HepG2 (cell line): Measurements from ENCODE around the gene TEX14. TPM values are rescaled to one million over a fixed set of nuclear protein-coding genes. Genes with fewer than 3 reads are reported as not detected.

Source experiments
- CBFB ChIP-seq: sonication (generic); formaldehyde crosslinking; IDR thresholded peaks from 2 replicates; pipeline ENCODE4 v1.4.0; 2020; ENCODE audit warnings: missing genetic modification reagents
- CREB1 ChIP-seq, 2 experiments: fragments of 450-650 bp in 1 of 2; IDR thresholded peaks; 2 replicates each; pipeline ENCODE4 v1.6.1; 2016 to 2017; ENCODE audit warnings: control low read depth in 1 of 2, mild to moderate bottlenecking in 1 of 2, missing compliant biosample characterization in 1 of 2, missing genetic modification characterization in 1 of 2
- CSRNP1 ChIP-seq: sonication (generic); formaldehyde crosslinking; IDR thresholded peaks from 2 replicates; pipeline ENCODE4 v1.8.1; 2023; ENCODE audit warnings: mild to moderate bottlenecking, missing genetic modification reagents
- HNF4A ChIP-seq: sonication (generic); formaldehyde crosslinking; IDR thresholded peaks from 2 replicates; pipeline ENCODE4 v1.4.0; 2020; ENCODE audit warnings: missing genetic modification reagents
- JUN ChIP-seq: sonication (generic); formaldehyde crosslinking; IDR thresholded peaks from 2 replicates; pipeline ENCODE4 v1.4.0; 2020; ENCODE audit warnings: mild to moderate bottlenecking, missing genetic modification reagents
- NFE2L2 ChIP-seq: fragments of 150-350 bp; IDR thresholded peaks from 2 replicates; pipeline ENCODE4 v1.6.1; 2014; ENCODE audit warnings: low read length
- NFKB2 ChIP-seq: sonication (generic); formaldehyde crosslinking; IDR thresholded peaks from 2 replicates; pipeline ENCODE4 v1.4.0; 2020; ENCODE audit warnings: missing genetic modification reagents, borderline replicate concordance
- NRL ChIP-seq: sonication (generic); formaldehyde crosslinking; IDR thresholded peaks from 2 replicates; pipeline ENCODE4 v1.5.0; 2020; ENCODE audit warnings: missing genetic modification reagents, mild to moderate bottlenecking, moderate library complexity, borderline replicate concordance
- RARG ChIP-seq: sonication (generic); formaldehyde crosslinking; IDR thresholded peaks from 2 replicates; pipeline ENCODE4 v1.4.0; 2020; ENCODE audit warnings: low read depth, mild to moderate bottlenecking, missing genetic modification reagents
- STAG1 ChIP-seq: sonication (generic); formaldehyde crosslinking; IDR thresholded peaks from 2 replicates; pipeline ENCODE4 v1.4.0; 2020; ENCODE audit warnings: missing genetic modification reagents
- TBP ChIP-seq: sonication (generic); formaldehyde crosslinking; IDR thresholded peaks from 2 replicates; pipeline ENCODE4 v1.5.0; 2020; ENCODE audit warnings: missing genetic modification reagents
- TBX2 ChIP-seq: sonication (generic); formaldehyde crosslinking; IDR thresholded peaks from 2 replicates; pipeline ENCODE4 v1.5.0; 2020; ENCODE audit warnings: missing genetic modification reagents, mild to moderate bottlenecking, borderline replicate concordance
- TEAD3 ChIP-seq: optimal IDR thresholded peaks from 2 replicates; pipeline ENCODE3; 2016; ENCODE audit warnings: borderline replicate concordance
- ZFP41 ChIP-seq: sonication (generic); formaldehyde crosslinking; IDR thresholded peaks from 2 replicates; pipeline ENCODE4 v1.4.0; 2020; ENCODE audit warnings: mild to moderate bottlenecking, missing genetic modification reagents, borderline replicate concordance
- ZKSCAN8 ChIP-seq: IDR thresholded peaks from 2 replicates; pipeline ENCODE4 v1.6.1; 2016; ENCODE audit warnings: borderline replicate concordance, missing genetic modification reagents, missing compliant biosample characterization
- ZNF12 ChIP-seq: sonication (generic); formaldehyde crosslinking; IDR thresholded peaks from 2 replicates; pipeline ENCODE4 v1.5.0; 2020; ENCODE audit warnings: missing genetic modification reagents
- ZNF160 ChIP-seq: sonication (generic); formaldehyde crosslinking; IDR thresholded peaks from 2 replicates; pipeline ENCODE4 v1.8.0; 2022; ENCODE audit warnings: mild to moderate bottlenecking, inconsistent platforms, missing genetic modification reagents
- ZNF225 ChIP-seq: sonication (generic); formaldehyde crosslinking; IDR thresholded peaks from 2 replicates; pipeline ENCODE4 v1.4.0; 2020; ENCODE audit warnings: mild to moderate bottlenecking, missing genetic modification reagents
- ZNF382 ChIP-seq: sonication (generic); formaldehyde crosslinking; IDR thresholded peaks from 2 replicates; pipeline ENCODE4 v1.5.0; 2020; ENCODE audit warnings: missing genetic modification reagents, mild to moderate bottlenecking, borderline replicate concordance
- ZNF510 ChIP-seq: sonication (generic); formaldehyde crosslinking; IDR thresholded peaks from 2 replicates; pipeline ENCODE4 v1.4.0; 2020; ENCODE audit warnings: low read depth, mild to moderate bottlenecking, missing genetic modification reagents
- ZNF749 ChIP-seq: sonication (generic); formaldehyde crosslinking; IDR thresholded peaks from 2 replicates; pipeline ENCODE4 v1.8.0; 2022; ENCODE audit warnings: mild to moderate bottlenecking, missing genetic modification reagents, moderate library complexity, borderline replicate concordance
- ZSCAN25 ChIP-seq: sonication (generic); formaldehyde crosslinking; IDR thresholded peaks from 2 replicates; pipeline ENCODE4 v1.8.0; 2022; ENCODE audit warnings: mild to moderate bottlenecking, missing genetic modification reagents
- ZSCAN29 ChIP-seq: sonication (generic); formaldehyde crosslinking; conservative IDR thresholded peaks from 2 replicates; pipeline ENCODE4 v1.4.0; 2020; ENCODE audit warnings: mild to moderate bottlenecking, missing genetic modification reagents
- ZSCAN31 ChIP-seq: sonication (generic); formaldehyde crosslinking; IDR thresholded peaks from 2 replicates; pipeline ENCODE4 v1.5.0; 2020; ENCODE audit warnings: low read depth, mild to moderate bottlenecking, missing genetic modification reagents
- polyA plus RNA-seq, 8 experiments: library from polyadenylated mRNA; depleted of rRNA in 3 of 8; stranded (reverse) in 7 of 8; unstranded in 1 of 8; fragments of >200 nt; fragmentation: Illumina TruSeq in 4 of 8; extraction: Trizol in 4 of 8; gene quantifications; 2 replicates each; pipeline versions ENCODE4 v1.2.1 to v1.2.3, GENCODE V29; 2011 to 2016; ENCODE audit warnings: low read depth in 4 of 8, missing spikeins in 1 of 8, mixed read lengths in 1 of 8; ENCODE audit not compliant: insufficient read depth in 1 of 8
- total RNA-seq, 5 experiments: library from RNA; depleted of rRNA; stranded (reverse); fragments of >200 nt; fragmentation: Illumina TruSeq; extraction: Trizol; gene quantifications; 2 replicates each; pipeline ENCODE4 v1.2.3, GENCODE V29; 2016; ENCODE audit warnings: low read depth in 1 of 5
- TF ChIP-seq, protein P1 (sequence below): sonication (generic); formaldehyde crosslinking; IDR thresholded peaks from 2 replicates; pipeline ENCODE4 v1.4.0; 2020; ENCODE audit warnings: mild to moderate bottlenecking, low read depth, missing genetic modification reagents
- TF ChIP-seq, protein P2 (sequence below): sonication (generic); formaldehyde crosslinking; IDR thresholded peaks from 2 replicates; pipeline ENCODE4 v1.5.0; 2020; ENCODE audit warnings: missing genetic modification reagents

Gene TEX14
- total and polyA plus RNA-seq, 2 of the 13 experiments (the other 11 are each of a cell fraction or from before 2014, with no cell fraction given) = 0.04 to 0.07 TPM

DNA sequence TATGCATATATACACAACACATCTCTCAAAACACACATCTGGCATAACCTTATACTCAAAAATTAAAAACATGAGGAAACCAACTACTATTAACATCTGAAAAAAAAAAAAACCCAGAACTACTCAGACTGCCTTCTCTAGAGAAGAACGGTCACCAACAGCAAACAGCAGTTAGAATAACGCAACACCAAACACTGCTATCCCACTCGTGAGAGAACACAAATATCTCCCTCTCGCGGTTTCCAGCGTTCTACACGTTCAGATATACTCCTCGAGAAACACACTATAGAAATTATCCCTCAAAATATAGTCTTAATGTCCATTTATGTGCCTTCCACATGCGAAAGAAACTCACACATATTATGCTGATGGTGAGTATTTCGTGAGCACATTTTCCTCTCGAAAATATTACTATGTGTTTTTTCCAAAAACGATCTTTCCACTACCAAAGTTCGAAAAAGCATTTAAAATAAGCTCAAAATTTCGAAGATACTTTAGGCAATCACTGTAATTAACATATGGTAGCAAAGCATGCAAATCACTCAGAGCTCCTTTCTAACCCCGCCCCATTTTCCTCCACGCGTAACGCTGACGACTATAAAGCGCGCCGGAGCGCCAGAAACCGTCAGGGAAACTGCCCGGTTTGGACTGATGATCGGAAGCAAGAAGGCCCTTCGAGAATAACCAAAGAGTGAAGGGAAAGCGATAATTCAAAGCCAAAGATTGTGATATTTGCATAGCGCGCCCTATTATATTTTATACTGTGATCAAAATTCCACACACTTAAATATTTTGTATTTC is 60.1 kb downstream of the TEX14 start (continued):
- peak; percentile 83; the same call in 1 of the 2 replicates for TF ChIP-seq ZKSCAN8 (CRISPR knock-in tag)
- TF ChIP-seq ZNF382 = no peak
- TF ChIP-seq JUN (CRISPR knock-in tag) = peak; percentile 75; the same call in 1 of the 2 replicates
- peak; percentile 89 for TF ChIP-seq ZNF12 (CRISPR knock-in tag)
- TF ChIP-seq, protein P1, sequence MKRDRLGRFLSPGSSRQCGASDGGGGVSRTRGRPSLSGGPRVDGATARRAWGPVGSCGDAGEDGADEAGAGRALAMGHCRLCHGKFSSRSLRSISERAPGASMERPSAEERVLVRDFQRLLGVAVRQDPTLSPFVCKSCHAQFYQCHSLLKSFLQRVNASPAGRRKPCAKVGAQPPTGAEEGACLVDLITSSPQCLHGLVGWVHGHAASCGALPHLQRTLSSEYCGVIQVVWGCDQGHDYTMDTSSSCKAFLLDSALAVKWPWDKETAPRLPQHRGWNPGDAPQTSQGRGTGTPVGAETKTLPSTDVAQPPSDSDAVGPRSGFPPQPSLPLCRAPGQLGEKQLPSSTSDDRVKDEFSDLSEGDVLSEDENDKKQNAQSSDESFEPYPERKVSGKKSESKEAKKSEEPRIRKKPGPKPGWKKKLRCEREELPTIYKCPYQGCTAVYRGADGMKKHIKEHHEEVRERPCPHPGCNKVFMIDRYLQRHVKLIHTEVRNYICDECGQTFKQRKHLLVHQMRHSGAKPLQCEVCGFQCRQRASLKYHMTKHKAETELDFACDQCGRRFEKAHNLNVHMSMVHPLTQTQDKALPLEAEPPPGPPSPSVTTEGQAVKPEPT (CRISPR knock-in tag) = peak; percentile 65; the same call in 1 of the 2 replicates
- TF ChIP-seq ZNF160 (CRISPR knock-in tag) = peak; percentile 87; the same call in 1 of the 2 replicates
- no peak; the same call in 1 of the 2 replicates for TF ChIP-seq TBP (CRISPR knock-in tag)
- peak; percentile 95 for TF ChIP-seq ZSCAN29 (CRISPR knock-in tag)
- TF ChIP-seq ZSCAN25 = no peak
- TF ChIP-seq CREB1 (IDR thresholded peaks at IDR 0.05) = peak; percentile 96
- TF ChIP-seq CREB1 (CRISPR knock-in tag; IDR thresholded peaks at IDR 0.05) = peak; percentile 99
- TF ChIP-seq ZNF225 (CRISPR knock-in tag) = no peak
- peak; percentile 96 for TF ChIP-seq ZNF749
- peak; percentile 24; the same call in 1 of the 2 replicates for TF ChIP-seq ZSCAN31 (CRISPR knock-in tag)
- TF ChIP-seq TBX2 (CRISPR knock-in tag) = peak; percentile 52
- TF ChIP-seq NFKB2 = peak; percentile 33; the same call in 1 of the 2 replicates
- no peak for TF ChIP-seq ZFP41 (CRISPR knock-in tag)
- peak; percentile 72 for TF ChIP-seq TEAD3 (CRISPR knock-in tag)
- TF ChIP-seq, protein P2, sequence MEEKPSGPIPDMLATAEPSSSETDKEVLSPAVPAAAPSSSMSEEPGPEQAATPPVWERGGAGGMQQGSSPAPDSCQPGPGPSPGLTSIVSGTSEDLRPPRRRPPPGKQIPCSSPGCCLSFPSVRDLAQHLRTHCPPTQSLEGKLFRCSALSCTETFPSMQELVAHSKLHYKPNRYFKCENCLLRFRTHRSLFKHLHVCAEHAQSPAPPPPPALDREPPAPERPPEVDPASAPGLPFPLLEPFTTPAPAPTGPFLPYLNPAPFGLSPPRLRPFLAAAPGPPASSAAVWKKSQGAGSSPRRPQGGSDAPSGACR = no peak
- TF ChIP-seq STAG1 (CRISPR knock-in tag) = peak; percentile 26
- TF ChIP-seq NRL (CRISPR knock-in tag) = no peak
- no peak for TF ChIP-seq NFE2L2
- peak; percentile 85; the same call in 1 of the 2 replicates for TF ChIP-seq RARG (CRISPR knock-in tag)
- TF ChIP-seq CBFB (CRISPR knock-in tag) = peak; percentile 89
- peak; percentile 29; the same call in 1 of the 2 replicates for TF ChIP-seq CSRNP1 (CRISPR knock-in tag)
- TF ChIP-seq ZNF510 (CRISPR knock-in tag) = peak; percentile 98
- peak; percentile 29; the same call in 1 of the 2 replicates for TF ChIP-seq HNF4A (CRISPR knock-in tag)
